HEK293 (cell line): Measurements from ENCODE around the gene TRAPPC12.

Experiments
- CTCF ChIA-PET: fragments of 350-600 bp; formaldehyde crosslinking; extraction: SDS; loops from one replicate; lab custom pipeline; 2021; ENCODE audit warnings: antibody characterized with exemption; lab: Yijun Ruan, JAX
- POLR2A ChIA-PET: fragments of 300-600 bp; formaldehyde crosslinking; extraction: SDS; loops from one replicate; lab custom pipeline; 2020; ENCODE audit warnings: antibody characterized with exemption, inconsistent platforms; lab: Yijun Ruan, JAX
- H3K27ac ChIP-seq: fragments of 200-500 bp; sonication (Bioruptor generic); 2 replicates; pipeline ENCODE4 v1.5.1; 2014; ENCODE audit warnings: low read depth, low read length, control low read depth, inconsistent platforms; ENCODE audit errors: extremely low read depth
- H3K36me3 ChIP-seq, 2 experiments: fragments of 200-500 bp in 1 of 2; sonication (Bioruptor generic) in 1 of 2; 1 replicate in 1 of 2; 2 replicates in 1 of 2; pipeline ENCODE4 v1.5.1; 2014 to 2017; ENCODE audit warnings: inconsistent platforms in 2 of 2, low read length in 2 of 2; ENCODE audit not compliant: control insufficient read depth in 2 of 2, insufficient read depth in 1 of 2
- H3K4me1 ChIP-seq: fragments of 200-500 bp; sonication (Bioruptor generic); 2 replicates; pipeline ENCODE4 v1.5.1; 2014; ENCODE audit warnings: mild to moderate bottlenecking, low read length, inconsistent platforms; ENCODE audit not compliant: control insufficient read depth, insufficient read depth
- H3K4me3 ChIP-seq: 2 replicates; pipeline ENCODE4 v1.5.1; 2011; ENCODE audit warnings: low read depth, mild to moderate bottlenecking, control low read depth, low read length, moderate library complexity
- H3K9me3 ChIP-seq: fragments of 200-500 bp; sonication (Bioruptor generic); 2 replicates; pipeline ENCODE4 v1.5.1; 2014; ENCODE audit warnings: low read depth, low read length, inconsistent platforms; ENCODE audit not compliant: control insufficient read depth, insufficient read depth
- GFI1B ChIP-seq: fragments of 450-650 bp; formaldehyde crosslinking; IDR thresholded peaks from 2 replicates; pipeline ENCODE4 v1.5.1; 2016; ENCODE audit warnings: missing biosample characterization, missing genetic modification characterization
- GLI2 ChIP-seq: fragments of 450-650 bp; formaldehyde crosslinking; IDR thresholded peaks from 2 replicates; pipeline ENCODE4; 2017; ENCODE audit warnings: missing biosample characterization, missing genetic modification characterization, low read depth, borderline replicate concordance
- HOXC10 ChIP-seq: sonication (generic); formaldehyde crosslinking; IDR thresholded peaks from 2 replicates; pipeline ENCODE4 v1.8.1; 2023; ENCODE audit warnings: mild to moderate bottlenecking, missing genetic modification reagents
- KLF8 ChIP-seq: fragments of 450-650 bp; formaldehyde crosslinking; IDR thresholded peaks from 2 replicates; pipeline ENCODE4 v1.5.1; 2016; ENCODE audit warnings: missing biosample characterization, missing genetic modification characterization
- KLF9 ChIP-seq: fragments of 450-650 bp; formaldehyde crosslinking; IDR thresholded peaks from 2 replicates; pipeline ENCODE4 v1.5.1; 2016; ENCODE audit warnings: missing biosample characterization, missing genetic modification characterization, low read depth
- ZFP37 ChIP-seq: fragments of 450-650 bp; formaldehyde crosslinking; IDR thresholded peaks from 2 replicates; pipeline ENCODE4 v1.5.1; 2016; ENCODE audit warnings: missing biosample characterization, missing genetic modification characterization
- ZNF132 ChIP-seq: fragments of 450-650 bp; formaldehyde crosslinking; IDR thresholded peaks from 2 replicates; pipeline ENCODE4 v1.5.1; 2017; ENCODE audit warnings: missing biosample characterization, missing genetic modification characterization, borderline replicate concordance
- ZNF2 ChIP-seq: fragments of 450-650 bp; formaldehyde crosslinking; IDR thresholded peaks from 2 replicates; pipeline ENCODE4 v1.5.1; 2016; ENCODE audit warnings: missing biosample characterization, missing genetic modification characterization
- ZNF24 ChIP-seq: fragments of 450-650 bp; formaldehyde crosslinking; IDR thresholded peaks from 2 replicates; pipeline ENCODE4 v1.5.1; 2016; ENCODE audit warnings: missing biosample characterization, missing genetic modification characterization
- ZNF423 ChIP-seq: fragments of 450-650 bp; formaldehyde crosslinking; IDR thresholded peaks from 2 replicates; pipeline ENCODE4 v1.5.1; 2016; ENCODE audit warnings: missing biosample characterization, missing genetic modification characterization
- ZNF48 ChIP-seq: fragments of 450-650 bp; formaldehyde crosslinking; IDR thresholded peaks from 2 replicates; pipeline ENCODE4 v1.5.1; 2016; ENCODE audit warnings: missing biosample characterization, missing genetic modification characterization
- ZNF530 ChIP-seq: fragments of 450-650 bp; formaldehyde crosslinking; IDR thresholded peaks from 2 replicates; pipeline ENCODE4 v1.5.1; 2016; ENCODE audit warnings: low read depth, missing biosample characterization, missing genetic modification characterization
- ZNF629 ChIP-seq: fragments of 450-650 bp; formaldehyde crosslinking; IDR thresholded peaks from 2 replicates; pipeline ENCODE4 v1.5.1; 2017; ENCODE audit warnings: missing biosample characterization, missing genetic modification characterization
- ZNF654 ChIP-seq: fragments of 450-650 bp; formaldehyde crosslinking; IDR thresholded peaks from 2 replicates; pipeline ENCODE4 v1.5.1; 2016; ENCODE audit warnings: low read depth, missing biosample characterization, missing genetic modification characterization
- ZSCAN16 ChIP-seq: fragments of 450-650 bp; formaldehyde crosslinking; IDR thresholded peaks from 2 replicates; pipeline ENCODE4 v1.5.1; 2016; ENCODE audit warnings: missing biosample characterization, missing genetic modification characterization
- TF ChIP-seq, protein P1 (sequence below): fragments of 450-650 bp; formaldehyde crosslinking; IDR thresholded peaks from 2 replicates; pipeline ENCODE4 v1.5.1; 2016; ENCODE audit warnings: missing biosample characterization, missing genetic modification characterization
- TF ChIP-seq, protein P2 (sequence below): fragments of 450-650 bp; formaldehyde crosslinking; optimal IDR thresholded peaks from 2 replicates; pipeline ENCODE3; 2016; ENCODE audit warnings: missing biosample characterization, mild to moderate bottlenecking, missing genetic modification characterization
- TF ChIP-seq, protein P3 (sequence below): fragments of 450-650 bp; formaldehyde crosslinking; IDR thresholded peaks from 2 replicates; pipeline ENCODE4 v1.5.1; 2016; ENCODE audit warnings: missing biosample characterization, missing genetic modification characterization
- TF ChIP-seq, protein P4 (sequence below): fragments of 450-650 bp; formaldehyde crosslinking; IDR thresholded peaks from 2 replicates; pipeline ENCODE4 v1.5.1; 2016; ENCODE audit warnings: missing biosample characterization, missing genetic modification characterization
- TF ChIP-seq, protein P5 (sequence below): fragments of 450-650 bp; formaldehyde crosslinking; IDR thresholded peaks from 2 replicates; pipeline ENCODE4 v1.5.1; 2016; ENCODE audit warnings: missing biosample characterization, missing genetic modification characterization
- TF ChIP-seq, protein P6 (sequence below): fragments of 450-650 bp; formaldehyde crosslinking; IDR thresholded peaks from 2 replicates; pipeline ENCODE4 v1.5.1; 2016; ENCODE audit warnings: missing biosample characterization, missing genetic modification characterization
- TF ChIP-seq, protein P7 (sequence below): fragments of 450-650 bp; formaldehyde crosslinking; IDR thresholded peaks from 2 replicates; pipeline ENCODE4 v1.5.1; 2016; ENCODE audit warnings: missing biosample characterization, missing genetic modification characterization

Gene TRAPPC12

DNA sequence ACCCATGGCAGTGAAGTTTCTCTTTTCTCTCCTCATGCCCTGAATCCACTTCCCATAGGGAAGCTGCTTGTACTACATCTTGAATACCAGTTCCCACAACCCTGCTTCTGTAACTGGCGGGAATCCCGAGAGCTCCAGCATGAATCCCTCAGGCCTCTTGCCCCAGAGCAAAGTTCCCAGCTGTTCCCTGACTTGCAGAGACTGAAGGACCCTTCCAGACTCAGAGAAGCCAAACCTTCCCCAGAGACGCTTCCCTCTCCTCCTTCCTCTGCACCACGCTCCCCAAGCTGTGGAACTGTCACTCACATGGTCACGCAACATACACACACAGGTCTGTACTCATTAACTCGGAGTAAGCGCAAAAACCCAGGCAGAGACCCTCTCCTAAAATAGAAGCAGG, 26.4 kb downstream of the TRAPPC12 start (continued):
- TF ChIP-seq, protein P1, sequence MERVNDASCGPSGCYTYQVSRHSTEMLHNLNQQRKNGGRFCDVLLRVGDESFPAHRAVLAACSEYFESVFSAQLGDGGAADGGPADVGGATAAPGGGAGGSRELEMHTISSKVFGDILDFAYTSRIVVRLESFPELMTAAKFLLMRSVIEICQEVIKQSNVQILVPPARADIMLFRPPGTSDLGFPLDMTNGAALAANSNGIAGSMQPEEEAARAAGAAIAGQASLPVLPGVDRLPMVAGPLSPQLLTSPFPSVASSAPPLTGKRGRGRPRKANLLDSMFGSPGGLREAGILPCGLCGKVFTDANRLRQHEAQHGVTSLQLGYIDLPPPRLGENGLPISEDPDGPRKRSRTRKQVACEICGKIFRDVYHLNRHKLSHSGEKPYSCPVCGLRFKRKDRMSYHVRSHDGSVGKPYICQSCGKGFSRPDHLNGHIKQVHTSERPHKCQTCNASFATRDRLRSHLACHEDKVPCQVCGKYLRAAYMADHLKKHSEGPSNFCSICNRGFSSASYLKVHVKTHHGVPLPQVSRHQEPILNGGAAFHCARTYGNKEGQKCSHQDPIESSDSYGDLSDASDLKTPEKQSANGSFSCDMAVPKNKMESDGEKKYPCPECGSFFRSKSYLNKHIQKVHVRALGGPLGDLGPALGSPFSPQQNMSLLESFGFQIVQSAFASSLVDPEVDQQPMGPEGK (tag by site-specific recombination), result no peak
- TF ChIP-seq, protein P2, sequence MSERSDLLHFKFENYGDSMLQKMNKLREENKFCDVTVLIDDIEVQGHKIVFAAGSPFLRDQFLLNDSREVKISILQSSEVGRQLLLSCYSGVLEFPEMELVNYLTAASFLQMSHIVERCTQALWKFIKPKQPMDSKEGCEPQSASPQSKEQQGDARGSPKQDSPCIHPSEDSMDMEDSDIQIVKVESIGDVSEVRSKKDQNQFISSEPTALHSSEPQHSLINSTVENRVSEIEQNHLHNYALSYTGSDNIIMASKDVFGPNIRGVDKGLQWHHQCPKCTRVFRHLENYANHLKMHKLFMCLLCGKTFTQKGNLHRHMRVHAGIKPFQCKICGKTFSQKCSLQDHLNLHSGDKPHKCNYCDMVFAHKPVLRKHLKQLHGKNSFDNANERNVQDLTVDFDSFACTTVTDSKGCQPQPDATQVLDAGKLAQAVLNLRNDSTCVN (tag by site-specific recombination), result no peak
- TF ChIP-seq ZNF629 (tag by site-specific recombination), result no peak
- TF ChIP-seq KLF9, result no peak
- TF ChIP-seq, protein P3, sequence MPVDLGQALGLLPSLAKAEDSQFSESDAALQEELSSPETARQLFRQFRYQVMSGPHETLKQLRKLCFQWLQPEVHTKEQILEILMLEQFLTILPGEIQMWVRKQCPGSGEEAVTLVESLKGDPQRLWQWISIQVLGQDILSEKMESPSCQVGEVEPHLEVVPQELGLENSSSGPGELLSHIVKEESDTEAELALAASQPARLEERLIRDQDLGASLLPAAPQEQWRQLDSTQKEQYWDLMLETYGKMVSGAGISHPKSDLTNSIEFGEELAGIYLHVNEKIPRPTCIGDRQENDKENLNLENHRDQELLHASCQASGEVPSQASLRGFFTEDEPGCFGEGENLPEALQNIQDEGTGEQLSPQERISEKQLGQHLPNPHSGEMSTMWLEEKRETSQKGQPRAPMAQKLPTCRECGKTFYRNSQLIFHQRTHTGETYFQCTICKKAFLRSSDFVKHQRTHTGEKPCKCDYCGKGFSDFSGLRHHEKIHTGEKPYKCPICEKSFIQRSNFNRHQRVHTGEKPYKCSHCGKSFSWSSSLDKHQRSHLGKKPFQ (tag by site-specific recombination), result no peak
- TF ChIP-seq ZNF423 (tag by site-specific recombination), result no peak
- no peak for TF ChIP-seq GLI2 (tag by site-specific recombination)

DNA sequence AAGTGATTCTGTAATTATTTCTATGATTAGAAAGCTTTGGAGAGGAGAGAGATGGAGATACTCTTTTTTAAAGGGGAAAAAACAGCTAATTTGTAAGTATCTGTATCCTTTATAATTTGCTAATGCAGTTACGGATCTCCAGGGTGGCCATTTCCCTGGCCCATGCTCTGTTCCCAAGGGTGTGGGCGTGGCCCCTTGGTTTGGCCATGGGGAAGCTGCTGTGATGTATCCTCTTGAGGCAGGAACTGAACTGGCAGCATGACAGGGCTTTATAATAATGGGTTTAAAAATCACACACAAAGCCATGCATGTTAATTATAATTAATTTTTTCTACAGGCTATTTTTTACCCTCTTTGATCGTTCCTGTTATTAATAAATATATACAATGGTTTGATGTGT, 27.0 kb downstream of the TRAPPC12 start:
- Histone ChIP-seq H3K27ac (no peak overlapping the region), H3K4me1 (no peaks in the 10 kb centered on the region), H3K4me3 (no peak overlapping the region), H3K9me3 (no peaks in the 10 kb centered on the region), H3K36me3 (peaks cover 10 to 30% of the 10 kb centered on the region in 2 experiments)
- POLR2A ChIA-PET, result no interaction called here
- CTCF ChIA-PET, result interaction anchor here (2.4 kb wide), 1 partner anchor 17 kb away, joined by 15 read pairs; no protein-coding TSS in a partner anchor
- TF ChIP-seq ZNF2 (tag by site-specific recombination), result no peak
- TF ChIP-seq, protein P4, sequence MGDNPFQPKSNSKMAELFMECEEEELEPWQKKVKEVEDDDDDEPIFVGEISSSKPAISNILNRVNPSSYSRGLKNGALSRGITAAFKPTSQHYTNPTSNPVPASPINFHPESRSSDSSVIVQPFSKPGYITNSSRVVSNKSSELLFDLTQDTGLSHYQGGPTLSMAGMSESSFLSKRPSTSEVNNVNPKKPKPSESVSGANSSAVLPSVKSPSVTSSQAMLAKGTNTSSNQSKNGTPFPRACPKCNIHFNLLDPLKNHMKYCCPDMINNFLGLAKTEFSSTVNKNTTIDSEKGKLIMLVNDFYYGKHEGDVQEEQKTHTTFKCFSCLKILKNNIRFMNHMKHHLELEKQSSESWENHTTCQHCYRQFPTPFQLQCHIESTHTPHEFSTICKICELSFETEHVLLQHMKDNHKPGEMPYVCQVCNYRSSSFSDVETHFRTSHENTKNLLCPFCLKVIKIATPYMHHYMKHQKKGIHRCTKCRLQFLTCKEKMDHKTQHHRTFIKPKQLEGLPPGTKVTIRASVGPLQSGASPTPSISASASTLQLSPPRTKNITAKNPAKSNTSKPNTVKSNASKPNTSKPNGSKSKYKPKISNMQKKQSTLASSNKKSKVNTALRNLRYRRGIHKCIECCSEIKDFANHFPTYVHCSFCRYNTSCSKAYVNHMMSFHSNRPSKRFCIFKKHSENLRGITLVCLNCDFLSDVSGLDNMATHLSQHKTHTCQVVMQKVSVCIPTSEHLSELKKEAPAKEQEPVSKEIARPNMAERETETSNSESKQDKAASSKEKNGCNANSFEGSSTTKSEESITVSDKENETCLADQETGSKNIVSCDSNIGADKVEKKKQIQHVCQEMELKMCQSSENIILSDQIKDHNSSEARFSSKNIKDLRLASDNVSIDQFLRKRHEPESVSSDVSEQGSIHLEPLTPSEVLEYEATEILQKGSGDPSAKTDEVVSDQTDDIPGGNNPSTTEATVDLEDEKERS (tag by site-specific recombination), result no peak
- TF ChIP-seq HOXC10 (CRISPR knock-in tag), result no peak
- TF ChIP-seq, protein P5, sequence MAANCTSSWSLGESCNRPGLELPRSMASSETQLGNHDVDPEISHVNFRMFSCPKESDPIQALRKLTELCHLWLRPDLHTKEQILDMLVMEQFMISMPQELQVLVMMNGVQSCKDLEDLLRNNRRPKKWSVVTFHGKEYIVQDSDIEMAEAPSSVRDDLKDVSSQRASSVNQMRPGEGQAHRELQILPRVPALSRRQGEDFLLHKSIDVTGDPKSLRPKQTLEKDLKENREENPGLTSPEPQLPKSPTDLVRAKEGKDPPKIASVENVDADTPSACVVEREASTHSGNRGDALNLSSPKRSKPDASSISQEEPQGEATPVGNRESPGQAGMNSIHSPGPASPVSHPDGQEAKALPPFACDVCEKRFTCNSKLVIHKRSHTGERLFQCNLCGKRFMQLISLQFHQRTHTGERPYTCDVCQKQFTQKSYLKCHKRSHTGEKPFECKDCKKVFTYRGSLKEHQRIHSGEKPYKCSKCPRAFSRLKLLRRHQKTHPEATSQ (tag by site-specific recombination), result no peak
- TF ChIP-seq, protein P6, sequence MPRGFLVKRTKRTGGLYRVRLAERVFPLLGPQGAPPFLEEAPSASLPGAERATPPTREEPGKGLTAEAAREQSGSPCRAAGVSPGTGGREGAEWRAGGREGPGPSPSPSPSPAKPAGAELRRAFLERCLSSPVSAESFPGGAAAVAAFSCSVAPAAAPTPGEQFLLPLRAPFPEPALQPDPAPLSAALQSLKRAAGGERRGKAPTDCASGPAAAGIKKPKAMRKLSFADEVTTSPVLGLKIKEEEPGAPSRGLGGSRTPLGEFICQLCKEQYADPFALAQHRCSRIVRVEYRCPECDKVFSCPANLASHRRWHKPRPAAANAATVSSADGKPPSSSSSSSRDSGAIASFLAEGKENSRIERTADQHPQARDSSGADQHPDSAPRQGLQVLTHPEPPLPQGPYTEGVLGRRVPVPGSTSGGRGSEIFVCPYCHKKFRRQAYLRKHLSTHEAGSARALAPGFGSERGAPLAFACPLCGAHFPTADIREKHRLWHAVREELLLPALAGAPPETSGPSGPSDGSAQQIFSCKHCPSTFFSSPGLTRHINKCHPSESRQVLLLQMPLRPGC (tag by site-specific recombination), result no peak
- TF ChIP-seq ZNF423 (tag by site-specific recombination), result no peak
- TF ChIP-seq, protein P7, sequence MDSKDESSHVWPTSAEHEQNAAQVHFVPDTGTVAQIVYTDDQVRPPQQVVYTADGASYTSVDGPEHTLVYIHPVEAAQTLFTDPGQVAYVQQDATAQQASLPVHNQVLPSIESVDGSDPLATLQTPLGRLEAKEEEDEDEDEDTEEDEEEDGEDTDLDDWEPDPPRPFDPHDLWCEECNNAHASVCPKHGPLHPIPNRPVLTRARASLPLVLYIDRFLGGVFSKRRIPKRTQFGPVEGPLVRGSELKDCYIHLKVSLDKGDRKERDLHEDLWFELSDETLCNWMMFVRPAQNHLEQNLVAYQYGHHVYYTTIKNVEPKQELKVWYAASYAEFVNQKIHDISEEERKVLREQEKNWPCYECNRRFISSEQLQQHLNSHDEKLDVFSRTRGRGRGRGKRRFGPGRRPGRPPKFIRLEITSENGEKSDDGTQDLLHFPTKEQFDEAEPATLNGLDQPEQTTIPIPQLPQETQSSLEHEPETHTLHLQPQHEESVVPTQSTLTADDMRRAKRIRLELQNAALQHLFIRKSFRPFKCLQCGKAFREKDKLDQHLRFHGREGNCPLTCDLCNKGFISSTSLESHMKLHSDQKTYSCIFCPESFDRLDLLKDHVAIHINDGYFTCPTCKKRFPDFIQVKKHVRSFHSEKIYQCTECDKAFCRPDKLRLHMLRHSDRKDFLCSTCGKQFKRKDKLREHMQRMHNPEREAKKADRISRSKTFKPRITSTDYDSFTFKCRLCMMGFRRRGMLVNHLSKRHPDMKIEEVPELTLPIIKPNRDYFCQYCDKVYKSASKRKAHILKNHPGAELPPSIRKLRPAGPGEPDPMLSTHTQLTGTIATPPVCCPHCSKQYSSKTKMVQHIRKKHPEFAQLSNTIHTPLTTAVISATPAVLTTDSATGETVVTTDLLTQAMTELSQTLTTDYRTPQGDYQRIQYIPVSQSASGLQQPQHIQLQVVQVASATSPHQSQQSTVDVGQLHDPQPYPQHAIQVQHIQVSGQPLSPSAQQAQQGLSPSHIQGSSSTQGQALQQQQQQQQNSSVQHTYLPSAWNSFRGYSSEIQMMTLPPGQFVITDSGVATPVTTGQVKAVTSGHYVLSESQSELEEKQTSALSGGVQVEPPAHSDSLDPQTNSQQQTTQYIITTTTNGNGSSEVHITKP, result no peak
- no peak for TF ChIP-seq GFI1B (tag by site-specific recombination)
- TF ChIP-seq ZNF132 (tag by site-specific recombination), result no peak
- TF ChIP-seq ZSCAN16 (tag by site-specific recombination), result no peak
- no peak for TF ChIP-seq ZNF48 (tag by site-specific recombination)
- TF ChIP-seq ZNF530 (tag by site-specific recombination), result no peak
- no peak for TF ChIP-seq ZNF24
- no peak for TF ChIP-seq KLF8 (tag by site-specific recombination)
- no peak for TF ChIP-seq ZNF654 (tag by site-specific recombination)
- no peak for TF ChIP-seq ZFP37
